GM12874 (cell line): ENCODE results near the gene FHAD1.
A peak's percentile ranks its signal among the peaks of the same experiment; 100 is the strongest.

ENCODE experiments used
- CTCF ChIP-seq: IDR thresholded peaks from 2 replicates; pipeline ENCODE4 v1.5.1; 2011; ENCODE audit warnings: low read depth, mild to moderate bottlenecking, control low read depth, low read length, moderate library complexity; ENCODE audit not compliant: insufficient read depth

The FHAD1 gene

GRCh38 chr1:15290382-15290781 lies 43.4 kb downstream of the FHAD1 start:
- TF ChIP-seq CTCF: no peak

GRCh38 chr1:15295696-15296095 lies 48.7 kb downstream of the FHAD1 start:
- no peak for TF ChIP-seq CTCF

- no peak for TF ChIP-seq CTCF
These were observed 49.7 kb downstream of the FHAD1 start for GRCh38 chr1:15296585-15297321.

GRCh38 chr1:15299179-15299578 lies 52.2 kb downstream of the FHAD1 start:
- TF ChIP-seq CTCF: no peak

GRCh38 chr1:15299806-15300205 lies 52.8 kb downstream of the FHAD1 start:
- TF ChIP-seq CTCF: no peak

- TF ChIP-seq CTCF: no peak
These were observed 56.9 kb downstream of the FHAD1 start for GRCh38 chr1:15303935-15304334.

- TF ChIP-seq CTCF: peak; percentile 85
These were observed 57.9 kb downstream of the FHAD1 start for GRCh38 chr1:15304708-15305467.
